Esophagus squamous epithelium (tissue), 5 donors: ENCODE results near the gene DAB2IP. TPM values are rescaled to one million over a fixed set of nuclear protein-coding genes. Genes with fewer than 3 reads are reported as not detected.

Experiments
- DNase-seq: peaks from one replicate; lab custom pipeline; 2025; lab: John Stamatoyannopoulos, UW
- H3K27ac ChIP-seq, 4 donors: fragments of 200-600 bp; sonication (generic); one replicate each; pipeline ENCODE4 v1.5.1; 2016 to 2019; ENCODE audit warnings: mild to moderate bottlenecking in 1 of 4
- H3K27me3 ChIP-seq, 4 donors: fragments of 200-600 bp; sonication (generic); 1 replicate in 3 of 4; 2 replicates in 1 of 4; pipeline versions ENCODE4 v1.5.1 to v1.6.0; 2017 to 2021; ENCODE audit warnings: antibody characterized with exemption in 1 of 4
- H3K36me3 ChIP-seq, 3 donors: fragments of 200-600 bp; sonication (generic); one replicate each; pipeline ENCODE4 v1.5.1; 2016 to 2019
- H3K4me1 ChIP-seq, 3 donors: fragments of 200-600 bp; sonication (generic); one replicate each; pipeline ENCODE4 v1.5.1; 2017 to 2019
- H3K4me3 ChIP-seq, 4 donors: fragments of 200-600 bp; sonication (generic); 1 replicate in 3 of 4; 2 replicates in 1 of 4; pipeline ENCODE4 v1.5.1; 2016 to 2019; ENCODE audit warnings: mild to moderate bottlenecking in 2 of 4, moderate library complexity in 1 of 4
- H3K9me3 ChIP-seq, 3 donors: fragments of 200-600 bp; sonication (generic); one replicate each; pipeline ENCODE4 v1.5.1; 2016 to 2019
- CTCF ChIP-seq, 6 experiments: fragments of 450-650 bp in 4 of 6; fragments of 200-600 bp in 2 of 6; sonication (generic) in 2 of 6; IDR thresholded peaks; one replicate each; pipeline ENCODE4 v1.5.1; 2016 to 2019; ENCODE audit warnings: antibody characterized with exemption in 6 of 6, mild to moderate bottlenecking in 4 of 6, moderate library complexity in 4 of 6
- POLR2A ChIP-seq, 4 donors: fragments of 450-650 bp; IDR thresholded peaks; one replicate each; pipeline ENCODE4 v1.6.1; 2017; ENCODE audit warnings: antibody characterized with exemption in 4 of 4, mild to moderate bottlenecking in 4 of 4, moderate library complexity in 3 of 4
- WGBS, 2 donors: methylation state at CpG; one replicate each; pipeline ENCODE4 v1.1.5; 2018; 5-methylcytosine and 5-hydroxymethylcytosine counted together
- intact Hi-C: fragments of 100-400 bp; cut with DNase I; formaldehyde crosslinking; loops from one replicate; pipeline ENCODE4 v1.15.0; 2022
- total RNA-seq, 4 donors: library from RNA; depleted of rRNA; stranded (reverse); fragments of >200 nt; gene quantifications; one replicate each; pipeline ENCODE4 v1.1.0, GENCODE V29; 2016
- donor health status: DM: yes; HTN: yes; CAD: no.

DAB2IP gene
- total RNA-seq, 4 donors from 2014 or later, result 28.3 to 48.8 (median 38.1) TPM

- Histone ChIP-seq H3K27ac (no peak overlapping the region), H3K27me3 (no peaks in the 10 kb centered on the region), H3K4me3 (no peak overlapping the region), H3K4me1 (peaks cover 10 to 42% (median 16%) of the 10 kb centered on the region in 3 donors), H3K9me3 (no peaks in the 10 kb centered on the region), H3K36me3 (peaks cover 20 to 100% (median 52%) of the 10 kb centered on the region in 3 donors)
- intact Hi-C loops, result no loop called here
- 89% methylated on average over 3 to 5 of the region's 9 CpGs for WGBS, 2 donors
- no peak for TF ChIP-seq CTCF (IDR thresholded peaks at IDR 0.05)
- TF ChIP-seq POLR2A (IDR thresholded peaks at IDR 0.05), result no peak
- no peak for DNase-seq
These were observed 115.8 kb downstream of the DAB2IP start for GRCh38 chr9:121767171-121767769.

DNA sequence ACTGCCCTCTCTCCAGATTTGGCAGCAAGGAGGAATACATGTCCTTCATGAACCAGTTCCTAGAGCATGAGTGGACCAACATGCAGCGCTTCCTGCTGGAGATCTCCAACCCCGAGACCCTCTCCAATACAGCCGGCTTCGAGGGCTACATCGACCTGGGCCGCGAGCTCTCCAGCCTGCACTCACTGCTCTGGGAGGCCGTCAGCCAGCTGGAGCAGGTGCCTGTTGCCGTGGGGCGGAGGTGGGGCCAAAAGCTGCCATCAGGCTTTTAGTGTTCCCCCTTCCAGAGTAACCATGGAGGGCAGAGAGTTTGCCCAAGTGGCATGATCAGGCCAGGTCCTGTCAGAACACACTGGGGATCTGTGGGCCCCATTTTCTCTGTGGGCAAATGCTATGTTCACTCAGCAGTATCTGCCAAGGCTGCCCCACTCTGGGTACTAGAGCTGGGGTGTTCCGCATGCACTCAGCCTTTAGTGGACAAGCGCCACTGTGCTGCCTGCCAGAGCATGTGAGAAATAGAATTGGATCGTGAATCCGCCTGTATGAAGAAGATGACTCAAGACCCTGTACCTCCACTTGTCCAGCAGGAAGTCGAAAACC lies 117.1 kb downstream of the DAB2IP start:
- no peak for DNase-seq
- Histone ChIP-seq H3K27me3 (no peaks in the 10 kb centered on the region), H3K36me3 (peaks cover 24 to 100% (median 52%) of the 10 kb centered on the region in 3 donors), H3K9me3 (no peaks in the 10 kb centered on the region), H3K4me1 (peaks cover 10 to 35% (median 16%) of the 10 kb centered on the region in 3 donors), H3K4me3 (no peak overlapping the region), H3K27ac (no peak overlapping the region)
- intact Hi-C loops, result no loop called here
- TF ChIP-seq CTCF (IDR thresholded peaks at IDR 0.05) (no peak), POLR2A (IDR thresholded peaks at IDR 0.05) (no peak)
- WGBS, 2 donors, result 76 to 86% methylated on average over 3 to 4 of the region's 15 CpGs

DNA sequence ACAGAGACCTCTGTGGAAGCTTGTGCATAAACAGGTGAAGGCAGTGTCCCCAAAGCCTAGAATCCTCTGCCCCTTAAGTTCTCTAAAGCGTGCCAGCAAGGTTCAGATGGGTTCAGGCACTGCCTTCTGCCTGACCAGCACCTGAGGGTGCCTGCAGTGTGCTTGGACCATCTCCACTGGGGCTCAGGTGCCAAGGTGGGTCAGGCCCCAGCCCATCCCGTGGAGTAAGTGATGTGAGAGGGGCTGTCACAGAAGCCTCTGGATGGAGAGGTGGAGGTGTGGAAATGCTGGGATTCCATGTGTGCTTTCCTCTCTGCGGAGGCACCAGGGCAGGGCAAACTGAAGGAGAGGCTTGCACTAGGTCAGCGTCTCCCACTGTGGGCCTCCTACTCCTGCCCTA lies 118.5 kb downstream of the DAB2IP start:
- no peak for DNase-seq
- 92 to 93% methylated on average over 1 of the region's 4 CpGs for WGBS, 2 donors
- Histone ChIP-seq H3K9me3 (no peaks in the 10 kb centered on the region), H3K4me3 (no peak overlapping the region), H3K27me3 (no peaks in the 10 kb centered on the region), H3K27ac (no peak overlapping the region), H3K36me3 (peaks cover 24 to 100% (median 56%) of the 10 kb centered on the region in 3 donors), H3K4me1 (peaks cover 6 to 20% (median 8%) of the 10 kb centered on the region in 3 donors)
- intact Hi-C loops, result no loop called here
- TF ChIP-seq POLR2A (IDR thresholded peaks at IDR 0.05), result no peak
- no peak for TF ChIP-seq CTCF (IDR thresholded peaks at IDR 0.05)

DNA sequence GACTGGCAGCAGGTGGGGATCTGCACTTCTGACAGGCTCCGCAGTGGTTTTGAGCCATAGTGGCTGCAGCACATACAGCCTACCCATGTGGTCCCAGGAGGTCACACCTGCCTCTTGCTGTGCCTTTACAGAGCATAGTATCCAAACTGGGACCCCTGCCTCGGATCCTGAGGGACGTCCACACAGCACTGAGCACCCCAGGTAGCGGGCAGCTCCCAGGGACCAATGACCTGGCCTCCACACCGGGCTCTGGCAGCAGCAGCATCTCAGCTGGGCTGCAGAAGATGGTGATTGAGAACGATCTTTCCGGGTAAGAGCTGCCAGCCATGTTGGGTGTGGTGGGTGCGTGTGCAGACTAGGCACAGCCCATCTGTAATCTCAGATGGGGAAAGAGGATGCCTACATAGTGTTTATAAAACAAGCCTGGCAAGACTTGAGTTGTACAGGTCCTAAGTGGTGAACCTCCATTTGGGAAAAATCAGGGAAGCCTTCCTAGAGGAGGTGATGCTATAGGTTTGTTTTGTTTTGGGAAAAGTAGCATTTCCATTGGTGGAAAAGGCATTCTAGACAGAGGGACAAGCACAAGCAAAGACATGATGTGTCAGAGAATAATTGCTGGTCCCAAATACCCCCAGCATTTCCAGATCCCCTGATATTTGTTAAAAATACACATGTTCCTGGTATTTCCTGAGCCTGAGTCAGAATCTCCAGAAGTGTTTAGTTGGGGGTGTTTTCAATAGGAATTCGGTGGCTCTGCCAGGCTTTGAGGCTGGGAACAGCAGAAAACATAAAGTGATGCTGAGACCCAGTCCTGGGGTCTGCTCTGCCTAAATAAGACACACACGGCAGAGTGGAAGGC lies 119.2 kb downstream of the DAB2IP start:
- intact Hi-C loops, result no loop called here
- no peak for TF ChIP-seq POLR2A (IDR thresholded peaks at IDR 0.05)
- no peak for TF ChIP-seq CTCF (IDR thresholded peaks at IDR 0.05)
- no peaks in the 10 kb centered on the region for H3K9me3 ChIP-seq
- H3K36me3 ChIP-seq, result peaks cover 25 to 100% (median 61%) of the 10 kb centered on the region in 3 donors
- no peak overlapping the region for H3K27ac ChIP-seq
- no peak for DNase-seq
- no peaks in the 10 kb centered on the region for H3K27me3 ChIP-seq
- H3K4me1 ChIP-seq, result peaks cover 0 to 13% (median under 1%) of the 10 kb centered on the region in 3 donors
- H3K4me3 ChIP-seq, result no peak overlapping the region
- 74 to 81% methylated on average over 5 of the region's 10 CpGs for WGBS, 2 donors
